ENCODE data around the gene SNX27. TPM values are rescaled to one million over a fixed set of nuclear protein-coding genes. Genes with fewer than 3 reads are reported as not detected.
"Not testable (repeated sequence)": the region's sequence is repeated elsewhere in the genome, so short reads cannot be mapped to it uniquely, and the experiment has no call there.

The SNX27 gene
- total RNA-seq, 2 experiments from 2014 or later, result 13.2 to 13.3 TPM

DNA sequence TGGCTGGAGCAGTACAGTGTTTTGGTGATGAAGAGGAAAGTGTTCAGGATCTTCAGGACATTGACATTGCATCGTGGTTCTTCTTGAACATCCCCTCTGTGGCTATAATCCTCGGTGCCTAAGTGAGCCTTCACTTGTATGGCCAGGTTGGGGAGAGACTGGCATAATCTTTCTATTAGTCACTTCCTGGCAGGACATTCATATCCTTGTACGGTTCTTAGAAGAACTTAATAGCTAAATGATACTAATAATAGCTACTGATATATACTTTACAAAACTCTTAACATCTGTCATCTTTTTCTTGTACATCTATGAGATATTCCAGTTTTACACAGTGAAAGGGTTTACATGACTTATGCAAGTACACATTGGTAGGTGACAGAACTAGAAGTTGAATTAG lies 69.0 kb downstream of the SNX27 start:
- TF ChIP-seq, protein P1, sequence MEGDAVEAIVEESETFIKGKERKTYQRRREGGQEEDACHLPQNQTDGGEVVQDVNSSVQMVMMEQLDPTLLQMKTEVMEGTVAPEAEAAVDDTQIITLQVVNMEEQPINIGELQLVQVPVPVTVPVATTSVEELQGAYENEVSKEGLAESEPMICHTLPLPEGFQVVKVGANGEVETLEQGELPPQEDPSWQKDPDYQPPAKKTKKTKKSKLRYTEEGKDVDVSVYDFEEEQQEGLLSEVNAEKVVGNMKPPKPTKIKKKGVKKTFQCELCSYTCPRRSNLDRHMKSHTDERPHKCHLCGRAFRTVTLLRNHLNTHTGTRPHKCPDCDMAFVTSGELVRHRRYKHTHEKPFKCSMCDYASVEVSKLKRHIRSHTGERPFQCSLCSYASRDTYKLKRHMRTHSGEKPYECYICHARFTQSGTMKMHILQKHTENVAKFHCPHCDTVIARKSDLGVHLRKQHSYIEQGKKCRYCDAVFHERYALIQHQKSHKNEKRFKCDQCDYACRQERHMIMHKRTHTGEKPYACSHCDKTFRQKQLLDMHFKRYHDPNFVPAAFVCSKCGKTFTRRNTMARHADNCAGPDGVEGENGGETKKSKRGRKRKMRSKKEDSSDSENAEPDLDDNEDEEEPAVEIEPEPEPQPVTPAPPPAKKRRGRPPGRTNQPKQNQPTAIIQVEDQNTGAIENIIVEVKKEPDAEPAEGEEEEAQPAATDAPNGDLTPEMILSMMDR (IDR thresholded peaks at IDR 0.05), result no peak
- Mint-ChIP-seq H3K36me3 (ENCODE audit: low read depth) (peaks cover 47% of the 10 kb centered on the region), H3K4me3 (no peak overlapping the region), H3K27ac (no peak overlapping the region), H3K9me3 (no peaks in the 10 kb centered on the region), H3K4me1 (ENCODE audit: low read depth) (no peaks in the 10 kb centered on the region), H3K27me3 (no peaks in the 10 kb centered on the region)
- ChIA-PET CTCF (no interaction called here), POLR2A (no interaction called here)
- DNase-seq (no peak), ATAC-seq (ENCODE audit: poor library complexity) (no peak)
- no peaks in the 10 kb centered on the region for H3K4me1 ChIP-seq (ENCODE audit: insufficient read depth, low read length)
- no peaks in the 10 kb centered on the region for H3K27me3 ChIP-seq (ENCODE audit: control insufficient read depth in 1 of 2, insufficient read depth in 2 of 2, low read length in 2 of 2)
- H3K4me3 ChIP-seq (ENCODE audit: low read length), result no peak overlapping the region
- peaks cover 34% of the 10 kb centered on the region for H3K36me3 ChIP-seq (ENCODE audit: insufficient read depth, low read length)
- no peak overlapping the region for H3K27ac ChIP-seq (ENCODE audit: low read depth in 1 of 2, low read length in 2 of 2)
- intact Hi-C loops (cut with DNase I, micrococcal nuclease), result no loop called here
- H3K9me3 ChIP-seq (ENCODE audit: control insufficient read depth in 1 of 2, insufficient read depth in 1 of 2, low read length in 2 of 2), result no peaks in the 10 kb centered on the region

DNA sequence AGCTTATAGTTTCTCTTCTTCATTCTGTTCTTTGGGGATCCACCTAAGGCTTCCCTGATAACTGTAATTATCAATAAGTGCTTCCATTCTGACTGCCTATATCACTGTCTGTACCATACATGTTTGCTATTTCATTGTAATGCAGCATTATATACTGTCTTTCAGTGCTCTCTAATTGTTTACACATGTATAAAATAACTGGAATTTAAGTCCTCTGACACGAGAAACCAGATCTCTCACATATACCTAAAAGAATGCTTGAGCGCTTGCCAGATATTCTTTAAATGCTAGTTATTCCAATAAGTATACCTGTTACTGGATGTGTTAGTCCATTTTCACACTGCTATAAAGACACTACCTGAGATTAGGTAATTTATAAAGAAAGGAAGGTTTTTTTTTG lies 70.1 kb downstream of the SNX27 start:
- Histone ChIP-seq H3K27ac (ENCODE audit: low read depth in 1 of 2, low read length in 2 of 2) (no peak overlapping the region), H3K4me3 (ENCODE audit: low read length) (no peak overlapping the region), H3K4me1 (ENCODE audit: insufficient read depth, low read length) (no peaks in the 10 kb centered on the region), H3K36me3 (ENCODE audit: insufficient read depth, low read length) (peaks cover 44% of the 10 kb centered on the region), H3K27me3 (ENCODE audit: control insufficient read depth in 1 of 2, insufficient read depth in 2 of 2, low read length in 2 of 2) (no peaks in the 10 kb centered on the region), H3K9me3 (ENCODE audit: control insufficient read depth in 1 of 2, insufficient read depth in 1 of 2, low read length in 2 of 2) (no peaks in the 10 kb centered on the region)
- Mint-ChIP-seq H3K4me1 (ENCODE audit: low read depth) (no peaks in the 10 kb centered on the region), H3K9me3 (no peaks in the 10 kb centered on the region), H3K36me3 (ENCODE audit: low read depth) (peaks cover 58% of the 10 kb centered on the region), H3K4me3 (no peak overlapping the region), H3K27me3 (no peaks in the 10 kb centered on the region), H3K27ac (no peak overlapping the region)
- TF ChIP-seq, protein P1 (IDR thresholded peaks at IDR 0.05), result no peak
- intact Hi-C loops (cut with DNase I, micrococcal nuclease), result no loop called here
- DNase-seq, result no peak
- CTCF ChIA-PET, result no interaction called here
- POLR2A ChIA-PET, result no interaction called here
- ATAC-seq (ENCODE audit: poor library complexity), result no peak

DNA sequence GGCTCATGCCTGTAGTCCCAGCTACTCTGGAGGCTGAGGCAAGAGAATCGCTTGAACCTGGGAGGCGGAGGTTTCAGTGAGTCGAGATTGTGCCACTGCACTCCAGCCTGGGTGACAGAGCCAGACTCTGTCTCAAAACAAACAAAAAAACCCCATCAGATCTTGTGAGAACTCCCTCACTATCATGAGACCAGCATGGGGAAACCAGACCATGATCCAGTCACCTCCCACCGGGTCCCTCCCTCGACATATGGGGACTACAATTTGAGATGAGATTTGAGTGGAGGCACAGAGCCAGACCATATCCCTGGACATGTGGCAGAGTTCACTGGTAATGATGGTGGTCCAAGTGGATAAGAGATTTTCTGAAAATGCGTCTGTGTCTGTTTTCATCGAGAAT lies 71.1 kb downstream of the SNX27 start:
- H3K9me3 Mint-ChIP-seq; H3K4me1 Mint-ChIP-seq (ENCODE audit: low read depth); H3K4me3 Mint-ChIP-seq; CTCF ChIA-PET; intact Hi-C loops (cut with DNase I, micrococcal nuclease); H3K27me3 Mint-ChIP-seq; DNase-seq; POLR2A ChIA-PET; H3K27me3 ChIP-seq (ENCODE audit: control insufficient read depth in 1 of 2, insufficient read depth in 2 of 2, low read length in 2 of 2); H3K27ac Mint-ChIP-seq; H3K4me1 ChIP-seq (ENCODE audit: insufficient read depth, low read length); H3K9me3 ChIP-seq (ENCODE audit: control insufficient read depth in 1 of 2, insufficient read depth in 1 of 2, low read length in 2 of 2); ATAC-seq (ENCODE audit: poor library complexity); H3K27ac ChIP-seq (ENCODE audit: low read depth in 1 of 2, low read length in 2 of 2); H3K4me3 ChIP-seq (ENCODE audit: low read length): not testable (repeated sequence)
- H3K36me3 Mint-ChIP-seq (ENCODE audit: low read depth), result peaks cover 61% of the 10 kb centered on the region
- H3K36me3 ChIP-seq (ENCODE audit: insufficient read depth, low read length), result peaks cover 46% of the 10 kb centered on the region

DNA sequence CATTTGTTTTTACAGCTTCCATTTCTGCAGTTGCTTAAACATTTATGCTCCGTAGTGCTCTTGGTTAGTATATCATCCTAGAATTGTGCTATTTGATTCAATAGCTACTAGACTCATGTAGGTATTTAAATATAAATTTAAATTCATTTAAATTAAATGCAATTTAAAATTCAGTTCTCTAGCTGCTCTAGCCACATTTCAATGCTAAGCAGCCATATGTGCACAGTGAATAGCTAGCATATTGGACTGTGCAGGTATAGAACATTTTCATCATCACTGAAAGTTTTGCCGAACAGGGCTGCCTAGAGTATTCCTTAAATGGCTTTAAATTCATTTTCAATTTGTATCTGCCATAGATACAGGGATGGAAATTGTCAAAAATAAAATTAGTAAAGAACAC lies 72.3 kb downstream of the SNX27 start:
- POLR2A ChIA-PET, result no interaction called here
- H3K4me3 ChIP-seq (ENCODE audit: low read length), result no peak overlapping the region
- no peak for ATAC-seq (ENCODE audit: poor library complexity)

More for the DNA sequence above, 72.3 kb downstream of the SNX27 start:
- H3K36me3 Mint-ChIP-seq (ENCODE audit: low read depth), result peaks cover 61% of the 10 kb centered on the region
- no peak for DNase-seq
- intact Hi-C loops (cut with DNase I, micrococcal nuclease), result no loop called here
- Histone ChIP-seq H3K36me3 (ENCODE audit: insufficient read depth, low read length) (peaks cover 39% of the 10 kb centered on the region), H3K9me3 (ENCODE audit: control insufficient read depth in 1 of 2, insufficient read depth in 1 of 2, low read length in 2 of 2) (no peaks in the 10 kb centered on the region), H3K27me3 (ENCODE audit: control insufficient read depth in 1 of 2, insufficient read depth in 2 of 2, low read length in 2 of 2) (no peaks in the 10 kb centered on the region), H3K4me1 (ENCODE audit: insufficient read depth, low read length) (no peaks in the 10 kb centered on the region), H3K27ac (ENCODE audit: low read depth in 1 of 2, low read length in 2 of 2) (no peak overlapping the region)
- H3K4me1 Mint-ChIP-seq (ENCODE audit: low read depth), result no peaks in the 10 kb centered on the region
- no peak overlapping the region for H3K4me3 Mint-ChIP-seq
- H3K27ac Mint-ChIP-seq, result no peak overlapping the region
- H3K9me3 Mint-ChIP-seq, result no peaks in the 10 kb centered on the region
- TF ChIP-seq, protein P1 (IDR thresholded peaks at IDR 0.05), result no peak
- no peaks in the 10 kb centered on the region for H3K27me3 Mint-ChIP-seq
- CTCF ChIA-PET, result no interaction called here

Measured in CD4-positive, alpha-beta T cell (primary cell).